ENCODE measurements around the gene GGPS1.

DNA sequence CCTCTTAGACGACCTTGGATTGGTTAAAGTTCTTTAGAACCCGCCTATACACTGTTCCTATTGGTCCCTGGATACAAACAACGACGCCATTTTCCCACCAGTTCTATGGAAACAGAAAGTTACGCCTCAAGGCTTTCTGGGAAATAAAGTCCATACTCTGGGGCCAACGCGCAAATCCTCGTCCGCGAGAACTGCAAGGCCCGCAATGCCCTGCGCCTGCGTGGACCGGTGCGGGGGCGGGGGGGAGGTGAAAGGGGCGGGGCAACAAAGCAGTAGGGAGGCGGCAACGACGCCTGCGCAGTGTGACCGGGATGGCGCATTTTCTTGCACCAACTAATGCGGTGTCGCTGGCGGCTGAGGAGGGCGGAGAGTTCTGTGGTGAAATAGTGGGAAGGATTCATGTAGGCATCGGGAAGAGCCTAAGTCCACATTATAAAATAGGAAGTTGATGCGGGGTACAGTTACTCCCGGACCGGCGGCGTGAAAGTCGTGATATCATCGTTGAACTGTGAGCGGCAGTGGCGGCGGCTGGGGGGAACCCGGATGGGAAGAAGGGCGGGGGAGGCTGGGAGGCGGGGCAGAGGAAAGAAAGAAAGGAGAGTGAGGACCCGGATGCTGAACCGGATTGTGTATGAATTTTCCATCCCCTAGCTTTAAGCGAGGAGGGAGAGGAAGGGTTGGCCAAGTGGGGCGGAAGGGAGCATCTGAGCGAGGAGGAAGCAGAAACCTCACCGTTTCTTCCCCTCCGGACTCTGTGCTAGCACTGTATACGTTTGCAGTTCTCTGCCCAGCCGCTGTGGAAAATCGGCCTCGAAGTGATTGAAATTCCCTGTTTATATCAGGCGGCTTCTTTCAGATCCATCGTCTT, at the start of gene GGPS1:
- TF ChIP-seq, protein P1, sequence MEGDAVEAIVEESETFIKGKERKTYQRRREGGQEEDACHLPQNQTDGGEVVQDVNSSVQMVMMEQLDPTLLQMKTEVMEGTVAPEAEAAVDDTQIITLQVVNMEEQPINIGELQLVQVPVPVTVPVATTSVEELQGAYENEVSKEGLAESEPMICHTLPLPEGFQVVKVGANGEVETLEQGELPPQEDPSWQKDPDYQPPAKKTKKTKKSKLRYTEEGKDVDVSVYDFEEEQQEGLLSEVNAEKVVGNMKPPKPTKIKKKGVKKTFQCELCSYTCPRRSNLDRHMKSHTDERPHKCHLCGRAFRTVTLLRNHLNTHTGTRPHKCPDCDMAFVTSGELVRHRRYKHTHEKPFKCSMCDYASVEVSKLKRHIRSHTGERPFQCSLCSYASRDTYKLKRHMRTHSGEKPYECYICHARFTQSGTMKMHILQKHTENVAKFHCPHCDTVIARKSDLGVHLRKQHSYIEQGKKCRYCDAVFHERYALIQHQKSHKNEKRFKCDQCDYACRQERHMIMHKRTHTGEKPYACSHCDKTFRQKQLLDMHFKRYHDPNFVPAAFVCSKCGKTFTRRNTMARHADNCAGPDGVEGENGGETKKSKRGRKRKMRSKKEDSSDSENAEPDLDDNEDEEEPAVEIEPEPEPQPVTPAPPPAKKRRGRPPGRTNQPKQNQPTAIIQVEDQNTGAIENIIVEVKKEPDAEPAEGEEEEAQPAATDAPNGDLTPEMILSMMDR (IDR thresholded peaks at IDR 0.05), result no peak; the same call in 1 of the 2 replicates
- TF ChIP-seq ZFX (IDR thresholded peaks at IDR 0.05; ENCODE audit: borderline replicate concordance), result no peak
